ENCODE measurements around the gene HDAC11. TPM values are rescaled to one million over a fixed set of nuclear protein-coding genes. Genes with fewer than 3 reads are reported as not detected.

The HDAC11 gene
- total and polyA plus RNA-seq, 4 donors: 16.8 to 22.2 (median 19.4) TPM

GRCh38 chr3:13463618-13464400 is 16.3 kb upstream of the HDAC11 start:
- WGBS, 2 donors: 60 to 70% methylated on average over 11 of the region's 11 CpGs
- Histone ChIP-seq H3K9me3 (ENCODE audit: control insufficient read depth, low read length) (no peaks in the 10 kb centered on the region), H3K4me1 (ENCODE audit: control insufficient read depth in 1 of 2, insufficient read depth in 2 of 2, low read length in 2 of 2) (no peaks in the 10 kb centered on the region), H3K27ac (ENCODE audit: low read depth in 1 of 2, low read length in 2 of 2) (no peak overlapping the region), H3K4me3 (ENCODE audit: low read length in 2 of 2) (no peak overlapping the region), H3K27me3 (ENCODE audit: control insufficient read depth in 1 of 2, insufficient read depth in 2 of 2, low read length in 1 of 2) (no peaks in the 10 kb centered on the region), H3K36me3 (ENCODE audit: control insufficient read depth in 1 of 2, insufficient read depth in 2 of 2, low read length in 1 of 2) (no peaks in the 10 kb centered on the region)
- ATAC-seq (ENCODE audit: low FRiP score) (no peak), DNase-seq (no peak)
- intact Hi-C loops (cut with DNase I): no loop called here

- intact Hi-C loops (cut with DNase I): no loop called here
- H3K9me3 ChIP-seq (ENCODE audit: control insufficient read depth, low read length): no peaks in the 10 kb centered on the region
- 65 to 68% methylated on average over 4 of the region's 4 CpGs for WGBS, 2 donors
- H3K4me3 ChIP-seq (ENCODE audit: low read length in 2 of 2): no peak overlapping the region
- no peaks in the 10 kb centered on the region for H3K36me3 ChIP-seq (ENCODE audit: control insufficient read depth in 1 of 2, insufficient read depth in 2 of 2, low read length in 1 of 2)
- ATAC-seq (ENCODE audit: low FRiP score) (no peak), DNase-seq (no peak)
- H3K4me1 ChIP-seq (ENCODE audit: control insufficient read depth in 1 of 2, insufficient read depth in 2 of 2, low read length in 2 of 2): no peaks in the 10 kb centered on the region
- no peak overlapping the region for H3K27ac ChIP-seq (ENCODE audit: low read depth in 1 of 2, low read length in 2 of 2)
- no peaks in the 10 kb centered on the region for H3K27me3 ChIP-seq (ENCODE audit: control insufficient read depth in 1 of 2, insufficient read depth in 2 of 2, low read length in 1 of 2)
Measured at GRCh38 chr3:13465236-13465873, 14.8 kb upstream of the HDAC11 start.

GRCh38 chr3:13466781-13467180 is 13.3 kb upstream of the HDAC11 start:
- H3K4me1 ChIP-seq (ENCODE audit: control insufficient read depth in 1 of 2, insufficient read depth in 2 of 2, low read length in 2 of 2): no peaks in the 10 kb centered on the region
- H3K36me3 ChIP-seq (ENCODE audit: control insufficient read depth in 1 of 2, insufficient read depth in 2 of 2, low read length in 1 of 2): no peaks in the 10 kb centered on the region
- no peak for DNase-seq
- no peaks in the 10 kb centered on the region for H3K9me3 ChIP-seq (ENCODE audit: control insufficient read depth, low read length)
- H3K4me3 ChIP-seq (ENCODE audit: low read length in 2 of 2): no peak overlapping the region
- WGBS, 2 donors: 88 to 97% methylated on average over 4 of the region's 4 CpGs
- no peaks in the 10 kb centered on the region for H3K27me3 ChIP-seq (ENCODE audit: control insufficient read depth in 1 of 2, insufficient read depth in 2 of 2, low read length in 1 of 2)
- H3K27ac ChIP-seq (ENCODE audit: low read depth in 1 of 2, low read length in 2 of 2): no peak overlapping the region
- intact Hi-C loops (cut with DNase I): no loop called here
- ATAC-seq (ENCODE audit: low FRiP score): no peak

GRCh38 chr3:13470894-13471574 is 9.1 kb upstream of the HDAC11 start:
- no peak for DNase-seq
- WGBS, 2 donors: 73 to 80% methylated on average over 13 of the region's 13 CpGs

GRCh38 chr3:13472286-13472685 is 7.8 kb upstream of the HDAC11 start:
- WGBS, 2 donors: 82 to 85% methylated on average over 4 of the region's 4 CpGs

More at GRCh38 chr3:13470894-13471574, 9.1 kb upstream of the HDAC11 start:
- Histone ChIP-seq H3K9me3 (ENCODE audit: control insufficient read depth, low read length) (no peaks in the 10 kb centered on the region), H3K36me3 (ENCODE audit: control insufficient read depth in 1 of 2, insufficient read depth in 2 of 2, low read length in 1 of 2) (no peaks in the 10 kb centered on the region), H3K27me3 (ENCODE audit: control insufficient read depth in 1 of 2, insufficient read depth in 2 of 2, low read length in 1 of 2) (no peaks in the 10 kb centered on the region), H3K4me3 (ENCODE audit: low read length in 2 of 2) (no peak overlapping the region), H3K4me1 (ENCODE audit: control insufficient read depth in 1 of 2, insufficient read depth in 2 of 2, low read length in 2 of 2) (no peaks in the 10 kb centered on the region), H3K27ac (ENCODE audit: low read depth in 1 of 2, low read length in 2 of 2) (no peak overlapping the region)
- no peak for ATAC-seq (ENCODE audit: low FRiP score)
- intact Hi-C loops (cut with DNase I): no loop called here

GRCh38 chr3:13473020-13473419 is 7.1 kb upstream of the HDAC11 start:
- intact Hi-C loops (cut with DNase I): no loop called here

More at GRCh38 chr3:13472286-13472685, 7.8 kb upstream of the HDAC11 start:
- Histone ChIP-seq H3K27me3 (ENCODE audit: control insufficient read depth in 1 of 2, insufficient read depth in 2 of 2, low read length in 1 of 2) (no peaks in the 10 kb centered on the region), H3K4me3 (ENCODE audit: low read length in 2 of 2) (no peak overlapping the region), H3K36me3 (ENCODE audit: control insufficient read depth in 1 of 2, insufficient read depth in 2 of 2, low read length in 1 of 2) (no peaks in the 10 kb centered on the region), H3K27ac (ENCODE audit: low read depth in 1 of 2, low read length in 2 of 2) (no peak overlapping the region), H3K9me3 (ENCODE audit: control insufficient read depth, low read length) (no peaks in the 10 kb centered on the region), H3K4me1 (ENCODE audit: control insufficient read depth in 1 of 2, insufficient read depth in 2 of 2, low read length in 2 of 2) (no peaks in the 10 kb centered on the region)
- no peak for ATAC-seq (ENCODE audit: low FRiP score)
- intact Hi-C loops (cut with DNase I): no loop called here
- no peak for DNase-seq

DNA sequence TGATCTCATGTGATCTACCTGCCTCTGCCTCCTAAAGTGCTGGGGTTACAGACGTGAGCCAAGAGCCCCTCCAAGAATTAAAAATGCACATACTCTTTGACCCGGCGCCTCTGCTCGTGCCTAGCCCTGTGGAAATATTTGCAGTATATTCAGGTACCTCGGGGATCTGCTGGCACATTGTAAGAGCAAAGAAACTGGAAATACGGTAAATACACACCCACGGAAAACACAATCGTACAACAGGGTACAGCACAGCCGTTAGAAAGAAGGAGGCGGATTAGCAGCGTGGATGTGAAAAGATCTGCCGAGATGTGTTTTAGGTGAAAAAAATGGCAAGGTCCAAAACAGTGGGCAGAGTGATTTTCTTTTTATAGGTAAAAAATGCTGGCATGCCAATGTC is 6.1 kb upstream of the HDAC11 start:
- 84 to 86% methylated on average over 12 of the region's 12 CpGs for WGBS, 2 donors
- Histone ChIP-seq H3K4me1 (ENCODE audit: control insufficient read depth in 1 of 2, insufficient read depth in 2 of 2, low read length in 2 of 2) (no peaks in the 10 kb centered on the region), H3K4me3 (ENCODE audit: low read length in 2 of 2) (no peak overlapping the region), H3K27ac (ENCODE audit: low read depth in 1 of 2, low read length in 2 of 2) (no peak overlapping the region), H3K27me3 (ENCODE audit: control insufficient read depth in 1 of 2, insufficient read depth in 2 of 2, low read length in 1 of 2) (no peaks in the 10 kb centered on the region), H3K9me3 (ENCODE audit: control insufficient read depth, low read length) (no peaks in the 10 kb centered on the region), H3K36me3 (ENCODE audit: control insufficient read depth in 1 of 2, insufficient read depth in 2 of 2, low read length in 1 of 2) (no peaks in the 10 kb centered on the region)
- intact Hi-C loops (cut with DNase I): no loop called here
- ATAC-seq (ENCODE audit: low FRiP score) (no peak), DNase-seq (no peak)

More at GRCh38 chr3:13473020-13473419, 7.1 kb upstream of the HDAC11 start:
- no peaks in the 10 kb centered on the region for H3K36me3 ChIP-seq (ENCODE audit: control insufficient read depth in 1 of 2, insufficient read depth in 2 of 2, low read length in 1 of 2)
- no peaks in the 10 kb centered on the region for H3K27me3 ChIP-seq (ENCODE audit: control insufficient read depth in 1 of 2, insufficient read depth in 2 of 2, low read length in 1 of 2)
- no peak overlapping the region for H3K4me3 ChIP-seq (ENCODE audit: low read length in 2 of 2)
- no peak for DNase-seq
- H3K27ac ChIP-seq (ENCODE audit: low read depth in 1 of 2, low read length in 2 of 2): no peak overlapping the region
- H3K9me3 ChIP-seq (ENCODE audit: control insufficient read depth, low read length): no peaks in the 10 kb centered on the region
- no peak for ATAC-seq (ENCODE audit: low FRiP score)
- no peaks in the 10 kb centered on the region for H3K4me1 ChIP-seq (ENCODE audit: control insufficient read depth in 1 of 2, insufficient read depth in 2 of 2, low read length in 2 of 2)
- WGBS, 2 donors: 93 to 94% methylated on average over 3 of the region's 3 CpGs

DNA sequence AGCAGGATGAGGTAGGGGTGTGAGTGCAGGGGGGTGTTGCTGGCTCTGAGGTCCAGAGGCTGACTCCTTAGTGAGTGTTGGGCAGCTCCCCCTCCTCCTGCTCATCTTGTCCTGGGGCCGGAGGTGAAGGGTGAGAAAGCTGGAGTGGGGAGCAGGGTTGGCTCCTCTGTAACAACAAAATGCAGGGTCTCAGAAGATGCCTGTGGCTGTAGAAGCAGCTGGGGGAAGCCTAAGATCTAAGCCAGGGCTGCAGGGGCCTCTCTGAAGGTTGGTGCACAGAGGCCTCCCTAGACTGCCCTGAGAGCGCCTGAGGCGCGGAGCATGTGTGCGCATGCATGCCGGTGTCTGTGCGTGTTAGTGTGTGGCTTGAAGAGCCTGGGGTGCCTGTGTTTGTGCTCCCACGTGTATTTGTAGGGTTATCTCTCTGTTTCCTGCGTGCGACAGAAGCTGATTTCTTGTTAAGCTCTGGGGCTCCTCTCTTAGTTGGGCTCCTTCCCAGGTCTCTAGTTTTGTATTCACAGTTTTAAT is 5.3 kb upstream of the HDAC11 start:
- Histone ChIP-seq H3K4me1 (ENCODE audit: control insufficient read depth in 1 of 2, insufficient read depth in 2 of 2, low read length in 2 of 2) (no peaks in the 10 kb centered on the region), H3K36me3 (ENCODE audit: control insufficient read depth in 1 of 2, insufficient read depth in 2 of 2, low read length in 1 of 2) (no peaks in the 10 kb centered on the region), H3K9me3 (ENCODE audit: control insufficient read depth, low read length) (no peaks in the 10 kb centered on the region), H3K4me3 (ENCODE audit: low read length in 2 of 2) (no peak overlapping the region), H3K27ac (ENCODE audit: low read depth in 1 of 2, low read length in 2 of 2) (no peak overlapping the region), H3K27me3 (ENCODE audit: control insufficient read depth in 1 of 2, insufficient read depth in 2 of 2, low read length in 1 of 2) (no peaks in the 10 kb centered on the region)
- ATAC-seq (ENCODE audit: low FRiP score): no peak
- intact Hi-C loops (cut with DNase I): no loop called here
- WGBS, 2 donors: 83 to 85% methylated on average over 10 of the region's 10 CpGs
- peak in 1 of 2 donors; percentile 18 for DNase-seq
